Activated T-cell treated with anti-CD3 and anti-CD28 coated beads, Interleukin-2, amount 50 U/mL, for 72 hours (primary cell): Measurements from ENCODE around the gene TMEM63A. TPM values are rescaled to one million over a fixed set of nuclear protein-coding genes. Genes with fewer than 3 reads are reported as not detected.

Source experiments
- ATAC-seq, 2 donors: fragments of 150-1000 bp; cut with Tn5 transposase; replicated peaks in 1 of 2; 2 replicates each; pipeline ENCODE4 v1.10.0; 2021; ENCODE audit warnings: moderate library complexity in 2 of 2, mild to moderate bottlenecking in 1 of 2
- DNase-seq, 2 donors: peaks; one replicate each; pipeline ENCODE4 v3.0.0; 2021 to 2022; ENCODE audit warnings: mixed read lengths in 1 of 2
- H3K27ac Mint-ChIP-seq: one replicate; pipeline ENCODE4 v1.8.0; 2022; ENCODE audit warnings: mild to moderate bottlenecking, moderate library complexity, mixed read lengths
- H3K27me3 Mint-ChIP-seq: one replicate; pipeline ENCODE4 v1.8.0; 2022; ENCODE audit warnings: low read depth, mixed read lengths
- H3K36me3 Mint-ChIP-seq, 2 donors: one replicate each; pipeline ENCODE4 v1.8.0; 2022; ENCODE audit warnings: mixed read lengths in 2 of 2, mild to moderate bottlenecking in 1 of 2; ENCODE audit not compliant: insufficient read depth in 2 of 2
- H3K4me1 Mint-ChIP-seq: one replicate; pipeline ENCODE4 v1.8.0; 2022; ENCODE audit warnings: low read depth, mixed read lengths
- H3K4me3 Mint-ChIP-seq, 2 donors: one replicate each; pipeline ENCODE4 v1.8.0; 2022; ENCODE audit warnings: mild to moderate bottlenecking in 2 of 2, mixed read lengths in 2 of 2, moderate library complexity in 2 of 2
- H3K9me3 Mint-ChIP-seq, 2 donors: one replicate each; pipeline ENCODE4 v1.8.0; 2022; ENCODE audit warnings: mixed read lengths in 2 of 2
- total RNA-seq, 2 donors: library from RNA; stranded (reverse); gene quantifications; one replicate each; pipeline ENCODE4 v1.2.3, GENCODE V29; 2022

The TMEM63A gene
- total RNA-seq, 2 donors from 2014 or later: 44.9 to 49.7 TPM

GRCh38 chr1:225918280-225918679, 36.1 kb upstream of the TMEM63A start:
- Mint-ChIP-seq H3K27me3 (no peaks in the 10 kb centered on the region), H3K36me3 (peaks cover 5 to 13% of the 10 kb centered on the region in 2 donors), H3K4me1 (peaks cover 41% of the 10 kb centered on the region), H3K27ac (no peak overlapping the region), H3K9me3 (no peaks in the 10 kb centered on the region), H3K4me3 (no peak overlapping the region)
- DNase-seq (no peak), ATAC-seq (no peak)

GRCh38 chr1:225917536-225917935, 35.4 kb upstream of the TMEM63A start:
- Mint-ChIP-seq H3K9me3 (no peaks in the 10 kb centered on the region), H3K27me3 (no peaks in the 10 kb centered on the region), H3K27ac (no peak overlapping the region), H3K4me3 (no peak overlapping the region), H3K4me1 (peaks cover 33% of the 10 kb centered on the region), H3K36me3 (peaks cover 5 to 13% of the 10 kb centered on the region in 2 donors)
- ATAC-seq: no peak
- DNase-seq: no peak

DNA sequence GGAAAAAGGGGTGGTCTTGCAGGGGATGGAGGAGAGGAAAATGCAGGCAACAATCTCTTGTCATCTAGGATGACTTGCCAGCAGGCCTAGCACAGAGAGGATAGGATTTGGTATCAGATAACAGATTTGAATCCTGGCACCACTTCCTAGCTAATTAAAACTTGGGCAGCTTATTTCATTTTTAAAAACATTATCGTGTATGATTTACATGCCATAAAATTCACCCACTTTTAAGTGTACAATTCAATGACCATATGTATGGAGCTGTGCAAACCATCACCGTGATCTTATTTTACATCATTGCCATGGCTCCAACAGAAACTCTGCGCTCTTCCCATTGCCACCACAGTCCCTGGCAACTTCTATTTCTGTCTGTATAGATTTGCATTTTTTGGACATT, 34.9 kb upstream of the TMEM63A start:
- H3K36me3 Mint-ChIP-seq: peaks cover 5 to 13% of the 10 kb centered on the region in 2 donors
- DNase-seq (no peak), ATAC-seq (no peak)
- H3K4me3 Mint-ChIP-seq: no peak overlapping the region
- no peaks in the 10 kb centered on the region for H3K9me3 Mint-ChIP-seq
- H3K27ac Mint-ChIP-seq: no peak overlapping the region
- peaks cover 29% of the 10 kb centered on the region for H3K4me1 Mint-ChIP-seq
- H3K27me3 Mint-ChIP-seq: no peaks in the 10 kb centered on the region

DNA sequence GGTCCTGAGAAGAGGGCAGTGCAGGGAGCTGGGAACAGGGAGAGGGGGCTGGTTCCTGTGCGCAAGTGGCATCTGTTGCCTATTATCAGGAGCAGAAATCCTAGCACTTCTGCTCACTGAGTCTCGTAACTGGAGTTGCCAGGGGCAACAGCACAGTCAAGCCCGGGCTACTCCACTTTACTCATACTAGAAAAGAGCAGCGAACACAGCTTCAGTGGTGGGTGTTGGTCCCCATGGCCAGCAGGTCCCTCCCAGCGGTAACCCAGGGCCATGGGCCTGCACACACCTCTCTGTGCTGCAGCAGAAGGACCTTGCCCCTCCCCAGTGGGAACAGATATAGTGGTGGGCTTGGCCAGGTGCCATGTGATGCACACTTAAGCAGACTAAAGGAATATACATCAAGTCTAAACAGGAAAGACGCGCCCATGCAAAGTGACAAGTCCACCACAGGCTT, 33.4 kb upstream of the TMEM63A start:
- Mint-ChIP-seq H3K27me3 (no peaks in the 10 kb centered on the region), H3K27ac (peak overlapping the region; percentile 17), H3K4me3 (no peak overlapping the region), H3K9me3 (no peaks in the 10 kb centered on the region), H3K4me1 (peaks cover 17% of the 10 kb centered on the region), H3K36me3 (peaks cover 5 to 9% of the 10 kb centered on the region in 2 donors)
- ATAC-seq (no peak), DNase-seq (no peak)

DNA sequence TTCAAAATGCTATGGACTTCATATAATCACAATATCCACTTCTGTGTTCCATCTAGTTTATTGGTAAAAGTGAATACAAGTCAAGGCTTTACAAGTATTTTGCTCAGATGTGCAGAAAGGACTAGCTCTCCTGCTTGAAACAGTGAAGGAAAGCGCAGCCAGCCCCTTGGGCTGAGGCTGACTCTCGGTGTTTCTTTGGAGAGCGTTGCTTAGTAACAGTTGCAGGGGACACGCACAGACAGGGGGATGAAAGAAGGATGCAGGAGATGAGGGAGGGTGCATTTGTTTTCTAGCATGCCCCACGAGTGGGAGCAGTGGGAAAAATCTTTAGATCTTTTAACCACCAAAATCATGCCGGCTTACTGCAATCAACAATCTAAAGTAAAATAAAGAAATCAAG, 32.8 kb upstream of the TMEM63A start:
- peaks cover 16% of the 10 kb centered on the region for H3K4me1 Mint-ChIP-seq
- peaks cover 5 to 7% of the 10 kb centered on the region in 2 donors for H3K36me3 Mint-ChIP-seq
- no peaks in the 10 kb centered on the region for H3K9me3 Mint-ChIP-seq
- ATAC-seq: no peak
- no peaks in the 10 kb centered on the region for H3K27me3 Mint-ChIP-seq
- peak overlapping the region; percentile 17 for H3K27ac Mint-ChIP-seq
- DNase-seq: no peak
- no peak overlapping the region for H3K4me3 Mint-ChIP-seq

GRCh38 chr1:225914391-225914790, 32.2 kb upstream of the TMEM63A start:
- no peak for ATAC-seq
- H3K27ac Mint-ChIP-seq: no peak overlapping the region
- no peak overlapping the region for H3K4me3 Mint-ChIP-seq

GRCh38 chr1:225911191-225912130, 29.3 kb upstream of the TMEM63A start:
- Mint-ChIP-seq H3K36me3 (no peaks in the 10 kb centered on the region), H3K27ac (no peak overlapping the region), H3K4me1 (peaks cover 15% of the 10 kb centered on the region), H3K4me3 (peak overlapping the region in 1 of 2 donors; percentile 9), H3K27me3 (no peaks in the 10 kb centered on the region), H3K9me3 (no peaks in the 10 kb centered on the region)
- peak; percentile 75 to 85 for DNase-seq
- peak; percentile 92 for ATAC-seq

More at GRCh38 chr1:225914391-225914790, 32.2 kb upstream of the TMEM63A start:
- Mint-ChIP-seq H3K9me3 (no peaks in the 10 kb centered on the region), H3K27me3 (no peaks in the 10 kb centered on the region), H3K4me1 (peaks cover 16% of the 10 kb centered on the region), H3K36me3 (peaks cover 2 to 3% of the 10 kb centered on the region in 2 donors)
- no peak for DNase-seq

DNA sequence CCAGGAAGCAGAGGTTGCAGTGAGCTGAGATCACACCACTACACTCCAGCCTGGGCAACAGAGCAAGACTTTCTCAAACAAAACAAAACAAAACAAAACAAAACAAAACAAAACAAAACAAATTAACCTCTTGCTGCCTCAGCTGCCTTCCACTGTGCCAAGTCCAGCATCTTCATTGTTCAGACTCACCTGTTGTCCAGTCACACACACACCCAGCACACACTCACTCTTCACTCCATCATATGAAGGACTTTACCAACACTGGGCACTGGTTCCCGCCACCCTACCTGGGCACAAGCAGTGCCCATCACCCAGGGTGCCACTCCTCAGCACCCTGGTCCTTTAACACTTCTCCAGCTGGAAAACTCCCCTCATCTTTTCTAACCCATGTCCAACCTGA, 27.3 kb upstream of the TMEM63A start:
- Mint-ChIP-seq H3K9me3 (no peaks in the 10 kb centered on the region), H3K27ac (no peak overlapping the region), H3K36me3 (no peaks in the 10 kb centered on the region), H3K27me3 (no peaks in the 10 kb centered on the region), H3K4me1 (peaks cover 23% of the 10 kb centered on the region), H3K4me3 (no peak overlapping the region)
- DNase-seq (no peak), ATAC-seq (no peak)

GRCh38 chr1:225908773-225909172, 26.6 kb upstream of the TMEM63A start:
- H3K27me3 Mint-ChIP-seq: no peaks in the 10 kb centered on the region
- no peaks in the 10 kb centered on the region for H3K36me3 Mint-ChIP-seq
- DNase-seq: no peak
- no peak overlapping the region for H3K4me3 Mint-ChIP-seq
- H3K4me1 Mint-ChIP-seq: peaks cover 23% of the 10 kb centered on the region
- peak overlapping the region; percentile 47 for H3K27ac Mint-ChIP-seq
- no peaks in the 10 kb centered on the region for H3K9me3 Mint-ChIP-seq
- no peak for ATAC-seq

GRCh38 chr1:225908013-225908640, 25.9 kb upstream of the TMEM63A start:
- Mint-ChIP-seq H3K4me3 (no peak overlapping the region), H3K36me3 (no peaks in the 10 kb centered on the region), H3K4me1 (peaks cover 23% of the 10 kb centered on the region), H3K27ac (no peak overlapping the region), H3K27me3 (no peaks in the 10 kb centered on the region), H3K9me3 (no peaks in the 10 kb centered on the region)
- ATAC-seq (no peak), DNase-seq (no peak)

- Mint-ChIP-seq H3K27me3 (no peaks in the 10 kb centered on the region), H3K27ac (no peak overlapping the region), H3K4me1 (peaks cover 23% of the 10 kb centered on the region), H3K36me3 (no peaks in the 10 kb centered on the region), H3K9me3 (no peaks in the 10 kb centered on the region), H3K4me3 (no peak overlapping the region)
- no peak for ATAC-seq
- DNase-seq: no peak
Observed at GRCh38 chr1:225907341-225907740, 25.2 kb upstream of the TMEM63A start.

DNA sequence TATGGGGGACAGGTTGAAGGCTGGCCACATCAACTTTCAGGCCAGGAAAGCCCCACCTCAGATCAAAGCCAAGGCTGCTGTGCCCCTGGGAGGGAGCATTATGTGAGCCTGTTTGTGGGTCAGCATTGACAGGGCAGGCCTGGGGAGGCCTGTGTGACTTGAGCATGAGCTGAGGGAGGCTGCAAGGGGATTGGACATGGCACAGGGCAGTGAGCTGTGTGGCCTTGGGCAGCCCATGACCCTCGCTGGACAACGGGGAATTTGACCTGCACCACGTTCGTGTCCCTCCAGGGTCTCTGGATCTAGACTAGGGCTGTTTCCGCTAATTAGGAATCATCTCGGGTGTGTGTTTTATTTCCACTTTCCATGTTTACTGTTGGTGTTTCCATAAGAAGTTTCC, 24.3 kb upstream of the TMEM63A start:
- no peaks in the 10 kb centered on the region for H3K9me3 Mint-ChIP-seq
- H3K36me3 Mint-ChIP-seq: no peaks in the 10 kb centered on the region
- no peak overlapping the region for H3K4me3 Mint-ChIP-seq
- H3K27ac Mint-ChIP-seq: no peak overlapping the region
- no peak for ATAC-seq
- DNase-seq: no peak
- no peaks in the 10 kb centered on the region for H3K27me3 Mint-ChIP-seq
- peaks cover 23% of the 10 kb centered on the region for H3K4me1 Mint-ChIP-seq

DNA sequence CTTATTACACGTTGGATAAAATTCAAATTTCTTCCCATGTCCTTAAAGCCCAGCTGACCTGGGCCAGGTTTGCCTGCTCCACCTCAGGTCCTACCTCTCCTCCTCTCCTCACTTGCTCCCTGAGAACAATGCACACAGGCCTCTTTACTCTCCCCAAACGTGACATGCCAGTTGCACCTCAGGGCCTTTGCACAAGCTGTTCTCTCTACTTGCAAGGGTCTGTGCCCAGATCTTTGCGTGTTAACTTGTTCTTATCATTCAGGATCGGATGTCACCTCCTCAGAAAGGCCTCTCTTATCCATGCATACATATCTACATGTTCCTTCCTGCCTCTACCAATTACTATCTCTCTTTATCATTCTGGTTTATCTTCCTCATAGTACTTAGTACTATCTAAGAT, 21.4 kb upstream of the TMEM63A start:
- DNase-seq: no peak
- no peak for ATAC-seq
- Mint-ChIP-seq H3K27ac (no peak overlapping the region), H3K27me3 (no peaks in the 10 kb centered on the region), H3K4me3 (no peak overlapping the region), H3K36me3 (peaks cover 0 to 2% of the 10 kb centered on the region in 2 donors), H3K9me3 (no peaks in the 10 kb centered on the region), H3K4me1 (peaks cover 18% of the 10 kb centered on the region)
